GM12878 (cell line): Measurements from ENCODE around the gene ANO6. TPM values are rescaled to one million over a fixed set of nuclear protein-coding genes. Genes with fewer than 3 reads are reported as not detected.

Experiments used
- ATAC-seq: fragments of 200-7000 bp; cut with Tn5 transposase; 3 replicates; pipeline ENCODE4 v1.9.1; 2020; ENCODE audit warnings: mild to moderate bottlenecking, moderate library complexity
- BruUV-seq: library from RNA; stranded (reverse); fragments of 400-500 nt; replicated peaks from 2 replicates; lab custom pipeline; 2021; lab: Mats Ljungman, UMichigan
- CTCF ChIA-PET: fragments of 300-600 bp; sonication (Branson Sonifier 250); formaldehyde crosslinking; extraction: SDS; loops from one replicate; lab custom pipeline; 2021; ENCODE audit warnings: inconsistent platforms; lab: Yijun Ruan, JAX
- POLR2A ChIA-PET: fragments of 350-600 bp; formaldehyde crosslinking; extraction: SDS; loops from one replicate; lab custom pipeline; 2021; ENCODE audit warnings: inconsistent platforms; lab: Charles Lee
- RAD21 ChIA-PET: fragments of 300-600 bp; sonication (Branson Sonifier 250); formaldehyde crosslinking; loops from one replicate; lab custom pipeline; 2023; ENCODE audit warnings: antibody characterized with exemption; ENCODE audit not compliant: unreplicated experiment; lab: Charles Lee
- SMC1A ChIA-PET: fragments of 300-600 bp; sonication (Branson Sonifier 250); formaldehyde crosslinking; loops from one replicate; lab custom pipeline; 2023; ENCODE audit not compliant: unreplicated experiment, uncharacterized antibody; lab: Charles Lee
- DNase-seq: peaks from one replicate; pipeline ENCODE4 v3.0.0-alpha.2; 2011; ENCODE audit warnings: low read depth, low spot score
- FAIRE-seq: peaks from 3 replicates; lab custom pipeline; 2011; peaks lifted over from hg19 to GRCh38; lab: Jason Lieb, UNC
- H2AFZ ChIP-seq: 2 replicates; pipeline ENCODE4 v1.6.0; 2011; ENCODE audit warnings: low read depth, low read length, control low read depth; ENCODE audit not compliant: control insufficient read depth
- H3K27ac ChIP-seq: 2 replicates; pipeline ENCODE4 v1.5.1; 2011; ENCODE audit warnings: control low read depth; ENCODE audit not compliant: control insufficient read depth, insufficient read depth
- H3K27me3 ChIP-seq, 2 experiments: replicated peaks in 1 of 2; 2 replicates each; pipeline versions ENCODE4 v1.6.0 to v1.6.1; 2011; ENCODE audit warnings: low read length in 1 of 2; ENCODE audit not compliant: control insufficient read depth in 2 of 2, insufficient read depth in 2 of 2
- H3K36me3 ChIP-seq, 2 experiments: 2 replicates each; pipeline ENCODE4 v1.5.1; 2011; ENCODE audit warnings: low read length in 1 of 2; ENCODE audit not compliant: control insufficient read depth in 2 of 2, insufficient read depth in 2 of 2
- H3K4me1 ChIP-seq: 2 replicates; pipeline ENCODE4 v1.6.1; 2011; ENCODE audit warnings: mild to moderate bottlenecking, low read length, moderate library complexity, mixed read lengths; ENCODE audit not compliant: control insufficient read depth, insufficient read depth
- H3K4me2 ChIP-seq: 2 replicates; pipeline ENCODE4 v1.6.0; 2011; ENCODE audit warnings: control low read depth; ENCODE audit not compliant: control insufficient read depth, insufficient read depth
- H3K4me3 ChIP-seq: fragments of 200-600 bp; sonication (generic); 2 replicates; pipeline ENCODE4 v1.5.1; 2016
- H3K79me2 ChIP-seq: 2 replicates; pipeline ENCODE4 v1.6.0; 2011; ENCODE audit warnings: low read length; ENCODE audit not compliant: control insufficient read depth, insufficient read depth
- H3K9ac ChIP-seq: 2 replicates; pipeline ENCODE4 v1.8.0; 2011; ENCODE audit warnings: low read length, control low read depth, mixed read lengths; ENCODE audit not compliant: control insufficient read depth, insufficient read depth
- H3K9me3 ChIP-seq: replicated peaks from 3 replicates; pipeline ENCODE4 v1.5.1; 2011; ENCODE audit warnings: mild to moderate bottlenecking, low read length; ENCODE audit not compliant: control insufficient read depth, insufficient read depth
- H4K20me1 ChIP-seq: 2 replicates; pipeline ENCODE4 v1.6.0; 2011; ENCODE audit not compliant: control insufficient read depth, insufficient read depth
- CREB1 ChIP-seq: IDR thresholded peaks from 2 replicates; pipeline ENCODE4 v1.6.1; 2012; ENCODE audit warnings: low read depth, mild to moderate bottlenecking, inconsistent platforms
- ETV6 ChIP-seq, 2 experiments: fragments of 450-650 bp in 1 of 2; IDR thresholded peaks in 1 of 2; conservative IDR thresholded peaks in 1 of 2; 2 replicates each; pipeline ENCODE4 v1.6.1; 2014; ENCODE audit warnings: antibody characterized with exemption in 1 of 2, borderline replicate concordance in 1 of 2, low read depth in 1 of 2, mild to moderate bottlenecking in 1 of 2, moderate library complexity in 1 of 2
- HCFC1 ChIP-seq: fragments of 150-350 bp; IDR thresholded peaks from 2 replicates; pipeline ENCODE4 v1.6.1; 2014; ENCODE audit warnings: low read length
- HDAC2 ChIP-seq: fragments of 200-600 bp; sonication (generic); IDR thresholded peaks from 2 replicates; pipeline ENCODE4 v1.6.1; 2017
- JUND ChIP-seq: IDR thresholded peaks from 2 replicates; pipeline ENCODE4 v1.6.1; 2012; ENCODE audit warnings: low read depth, mild to moderate bottlenecking, low read length, improper control_type of control experiment, moderate library complexity
- KDM1A ChIP-seq: fragments of 200-600 bp; sonication (generic); IDR thresholded peaks from 2 replicates; pipeline ENCODE4 v1.6.1; 2016; ENCODE audit warnings: borderline replicate concordance
- RB1 ChIP-seq: fragments of 450-650 bp; formaldehyde crosslinking; IDR thresholded peaks from 2 replicates; pipeline ENCODE4 v1.6.1; 2017; ENCODE audit warnings: mild to moderate bottlenecking, borderline replicate concordance
- RELB ChIP-seq: fragments of 450-650 bp; IDR thresholded peaks from 2 replicates; pipeline ENCODE4 v1.6.1; 2017; ENCODE audit warnings: low read depth, mild to moderate bottlenecking, moderate library complexity
- USF1 ChIP-seq: IDR thresholded peaks from 2 replicates; pipeline ENCODE4 v1.6.1; 2011; ENCODE audit warnings: borderline replicate concordance, low read depth, mild to moderate bottlenecking, moderate library complexity, mixed read lengths, low read length; ENCODE audit not compliant: insufficient read depth; ENCODE audit errors: extremely low read length
- USF2 ChIP-seq: IDR thresholded peaks from 2 replicates; pipeline ENCODE4 v1.6.1; 2011; ENCODE audit warnings: low read depth, low read length, improper control_type of control experiment, borderline replicate concordance
- YBX1 ChIP-seq: fragments of 450-650 bp; IDR thresholded peaks from 2 replicates; pipeline ENCODE4 v1.6.1; 2016; ENCODE audit warnings: antibody characterized with exemption
- ZNF217 ChIP-seq: fragments of 450-650 bp; IDR thresholded peaks from 2 replicates; pipeline ENCODE4 v1.6.1; 2017; ENCODE audit warnings: antibody characterized with exemption, mild to moderate bottlenecking
- WGBS: methylation state at CpG from one replicate; pipeline ENCODE4 v1.1.6; 2016; ENCODE audit warnings: low lambda C conversion rate; ENCODE audit not compliant: insufficient replicate concordance, insufficient coverage; ENCODE audit errors: missing lambda C conversion rate; 5-methylcytosine and 5-hydroxymethylcytosine counted together
- in situ Hi-C: fragments of 300-500 bp; cut with MboI; formaldehyde crosslinking; loops from 9 replicates; pipeline ENCODE4 v1.14.3; 2018; ENCODE audit warnings: mixed read lengths
- intact Hi-C: fragments of 100-400 bp; cut with micrococcal nuclease; formaldehyde crosslinking; loops from one replicate; pipeline ENCODE4 v1.14.2; 2022; ENCODE audit not compliant: unreplicated experiment
- polyA plus RNA-seq, 11 experiments: library from polyadenylated mRNA; depleted of rRNA in 4 of 11; unstranded in 6 of 11; stranded (reverse) in 5 of 11; fragments of >200 nt; fragmentation: Nextera tagmentation in 4 of 11; fragmentation: Illumina TruSeq in 1 of 11; extraction: Ambion mirVana in 4 of 11; extraction: Trizol in 1 of 11; gene quantifications; 1 replicate in 1 of 11; 2 replicates in 10 of 11; pipeline versions ENCODE4 v1.2.1 to v1.2.3, GENCODE V29; 2011 to 2016; ENCODE audit warnings: inconsistent platforms in 2 of 11, missing spikeins in 2 of 11, low read depth in 1 of 11
- total RNA-seq, 4 experiments: library from RNA; depleted of rRNA in 3 of 4; stranded (reverse); fragments of >200 nt in 3 of 4; fragmentation: Illumina TruSeq in 1 of 4; extraction: Trizol in 1 of 4; gene quantifications; 2 replicates each; pipeline versions ENCODE4 v1.2.1 to v1.2.3, GENCODE V29; 2013 to 2021

Gene ANO6
- total and polyA plus RNA-seq, 10 of the 15 experiments (the other 5 are each of a cell fraction or from before 2014, with no cell fraction given): 4.6 to 30.3 (median 26.0) TPM

GRCh38 chr12:45377815-45378214, 161.9 kb downstream of the ANO6 start (continued):
- no peak for TF ChIP-seq KDM1A
- TF ChIP-seq USF1: no peak
- no peak for TF ChIP-seq USF2
- no peak for TF ChIP-seq CREB1
- no peak for TF ChIP-seq YBX1
- no peak for TF ChIP-seq HCFC1
- TF ChIP-seq, all 136 proteins: peak for 0

- intact Hi-C loops: no loop called here
- CTCF ChIA-PET: no interaction called here
- 97% methylated on average over 5 of the region's 5 CpGs for WGBS
These were observed 163.4 kb downstream of the ANO6 start for GRCh38 chr12:45379261-45379660.

More at GRCh38 chr12:45379261-45379660, 163.4 kb downstream of the ANO6 start:
- Histone ChIP-seq H3K4me1 (no peaks in the 10 kb centered on the region), H3K4me2 (no peak overlapping the region), H3K9me3 (no peaks in the 10 kb centered on the region), H3K4me3 (no peak overlapping the region), H3K36me3 (peaks cover 0 to 7% of the 10 kb centered on the region in 2 experiments; a peak in 1 of 4 replicates), H3K79me2 (no peaks in the 10 kb centered on the region), H4K20me1 (no peaks in the 10 kb centered on the region), H2AFZ (no peak overlapping the region), H3K9ac (no peak overlapping the region), H3K27ac (no peak overlapping the region), H3K27me3 (no peaks in the 10 kb centered on the region)
- TF ChIP-seq RB1: no peak
- no peak for TF ChIP-seq ZNF217
- no peak for TF ChIP-seq HDAC2
- no peak for TF ChIP-seq RELB
- TF ChIP-seq ETV6 (conservative IDR thresholded peaks at IDR 0.05 in 1 of 2, IDR thresholded peaks at IDR 0.05 in 1 of 2; ENCODE audit: borderline replicate concordance in 1 of 2, low read depth in 1 of 2): no peak
- TF ChIP-seq JUND: no peak
- POLR2A ChIA-PET: no interaction called here
- RAD21 ChIA-PET: no interaction called here
- BruUV-seq: no TSS peak
- FAIRE-seq (no peak), ATAC-seq (no peak), DNase-seq (no peak)
- SMC1A ChIA-PET: interaction anchor here (0.6 kb wide), 1 partner anchor 54 kb away, joined by 3 read pairs; no protein-coding TSS in a partner anchor
- in situ Hi-C loops: no loop called here
